GM12873 (cell line): Measurements from ENCODE around the gene ANKLE1.

Source experiments
- CTCF ChIP-seq: IDR thresholded peaks from 2 replicates; pipeline ENCODE4 v1.5.1; 2012; ENCODE audit warnings: low read depth, mild to moderate bottlenecking, moderate library complexity, low read length, control low read depth; ENCODE audit not compliant: insufficient read depth; ENCODE audit errors: missing control alignments

ANKLE1 gene

GRCh38 chr19:17333611-17334413, 52.1 kb downstream of the ANKLE1 start:
- TF ChIP-seq CTCF: no peak

GRCh38 chr19:17334414-17335409, 53.0 kb downstream of the ANKLE1 start, which contains the start of gene ANO8:
TSS of gene ANO8 (minus strand) at chr19:17334855. CDS start at chr19:17334670, 185 bp downstream.
- no peak for TF ChIP-seq CTCF

GRCh38 chr19:17335575-17335974, 53.9 kb downstream of the ANKLE1 start:
- no peak for TF ChIP-seq CTCF
